Right ventricle myocardium superior (tissue), 1 donor: ENCODE data around the gene FFAR2. TPM values are rescaled to one million over a fixed set of nuclear protein-coding genes. Genes with fewer than 3 reads are reported as not detected.
"Not testable (repeated sequence)": the region's sequence is repeated elsewhere in the genome, so short reads cannot be mapped to it uniquely, and the experiment has no call there.

ENCODE experiments used
- ATAC-seq: fragments of 200-7000 bp; cut with Tn5 transposase; one replicate; pipeline ENCODE4 v1.9.1; 2020; ENCODE audit warnings: mild to moderate bottlenecking; ENCODE audit not compliant: poor library complexity
- DNase-seq: peaks from one replicate; pipeline ENCODE4 v3.0.0-alpha.2; 2020
- intact Hi-C: fragments of 100-400 bp; cut with DNase I; formaldehyde crosslinking; loops from one replicate; pipeline ENCODE4 v1.11.2; 2022
- total RNA-seq: library from RNA; stranded (reverse); fragmentation: NEBNext Ultra II Directional; extraction: Animal tissue kit (Norgen Biotek cat#: 25700); gene quantifications from one replicate; pipeline ENCODE4 v1.2.1, GENCODE V29; 2021
- donor health status: DM: no; HTN: yes; CAD: no; lungs with severe emphysema.

FFAR2 gene
- total RNA-seq, 1 donor from 2014 or later, result 0.11 TPM

- intact Hi-C loops, result no loop called here
- ATAC-seq (no peak), DNase-seq (no peak)
These were observed 2.0 kb upstream of the FFAR2 start for GRCh38 chr19:35445826-35446593.

- no peak for DNase-seq
- ATAC-seq, result no peak
- intact Hi-C loops, result no loop called here
These were observed 1.4 kb downstream of the FFAR2 start for GRCh38 chr19:35449359-35450043.

- ATAC-seq (no peak), DNase-seq (no peak)
- intact Hi-C loops, result no loop called here
These were observed 3.5 kb downstream of the FFAR2 start for GRCh38 chr19:35451338-35452096.

- ATAC-seq, result no peak
- intact Hi-C loops, result no loop called here
- DNase-seq, result no peak
These were observed 6.6 kb downstream of the FFAR2 start for GRCh38 chr19:35454663-35455062.

- DNase-seq, result no peak
- intact Hi-C loops, result no loop called here
- no peak for ATAC-seq
These were observed 7.7 kb downstream of the FFAR2 start for GRCh38 chr19:35455616-35456201.

GRCh38 chr19:35457173-35457572 is 9.1 kb downstream of the FFAR2 start:
- no peak for DNase-seq
- no peak for ATAC-seq
- intact Hi-C loops, result no loop called here

GRCh38 chr19:35458192-35458591 is 10.1 kb downstream of the FFAR2 start:
- DNase-seq (no peak), ATAC-seq (no peak)
- intact Hi-C loops, result no loop called here

- DNase-seq (no peak), ATAC-seq (no peak)
- intact Hi-C loops, result no loop called here
These were observed 10.8 kb downstream of the FFAR2 start for GRCh38 chr19:35458731-35459391.

GRCh38 chr19:35459414-35460082 is 11.5 kb downstream of the FFAR2 start:
- DNase-seq (peak; percentile 70), ATAC-seq (peak; percentile 73)
- intact Hi-C loops, result no loop called here

- intact Hi-C loops, result no loop called here
- ATAC-seq, result no peak
- DNase-seq, result no peak
These were observed 12.6 kb downstream of the FFAR2 start for GRCh38 chr19:35460608-35461007.

GRCh38 chr19:35461060-35461459 is 13.0 kb downstream of the FFAR2 start:
- ATAC-seq (no peak), DNase-seq (no peak)
- intact Hi-C loops, result no loop called here

- ATAC-seq, intact Hi-C loops, DNase-seq: not testable (repeated sequence)
These were observed 13.7 kb downstream of the FFAR2 start for GRCh38 chr19:35461788-35462187.

- DNase-seq, result no peak
- intact Hi-C loops, result no loop called here
- peak; percentile 61 for ATAC-seq
These were observed 14.5 kb downstream of the FFAR2 start for GRCh38 chr19:35462476-35462953.

GRCh38 chr19:35462956-35463355 is 14.9 kb downstream of the FFAR2 start:
- ATAC-seq, DNase-seq, intact Hi-C loops: not testable (repeated sequence)

GRCh38 chr19:35466259-35466658 is 18.2 kb downstream of the FFAR2 start:
- intact Hi-C loops, result loop anchor here (5.0 kb wide), 1 partner anchor 114 kb away; no protein-coding TSS in a partner anchor
- ATAC-seq, result no peak
- DNase-seq, result no peak

- DNase-seq (peak; percentile 59), ATAC-seq (peak; percentile 89)
- intact Hi-C loops, result loop anchor here (5.0 kb wide), 1 partner anchor 116 kb away; no protein-coding TSS in a partner anchor
These were observed 20.6 kb downstream of the FFAR2 start for GRCh38 chr19:35468637-35469036.

GRCh38 chr19:35470128-35470527 is 22.1 kb downstream of the FFAR2 start:
- intact Hi-C loops, result no loop called here
- no peak for DNase-seq
- ATAC-seq, result no peak

- DNase-seq, ATAC-seq, intact Hi-C loops: not testable (repeated sequence)
These were observed 23.0 kb downstream of the FFAR2 start for GRCh38 chr19:35471075-35471474.
